Liver (tissue), 9 donors: ENCODE results near the gene RASAL2. TPM values are rescaled to one million over a fixed set of nuclear protein-coding genes. Genes with fewer than 3 reads are reported as not detected.

Experiments used
- DNase-seq: peaks from one replicate; pipeline ENCODE4 v3.0.0-alpha.2; 2017; ENCODE audit warnings: low spot score
- H3K27ac ChIP-seq, 2 donors: one replicate each; pipeline ENCODE4 v1.7.0; 2013; ENCODE audit warnings: inconsistent platforms in 2 of 2, low read length in 2 of 2, control low read depth in 1 of 2, low read depth in 1 of 2, mild to moderate bottlenecking in 1 of 2
- H3K27me3 ChIP-seq, 4 donors: one replicate each; pipeline versions ENCODE4 v1.6.1 to v1.7.0; 2013; ENCODE audit warnings: low read length in 3 of 4, inconsistent platforms in 1 of 4, mild to moderate bottlenecking in 1 of 4, moderate library complexity in 1 of 4; ENCODE audit not compliant: control insufficient read depth in 4 of 4, insufficient read depth in 4 of 4
- H3K36me3 ChIP-seq, 4 donors: one replicate each; pipeline versions ENCODE4 v1.6.1 to v1.7.0; 2013; ENCODE audit warnings: low read length in 3 of 4, mild to moderate bottlenecking in 3 of 4, low read depth in 1 of 4, moderate library complexity in 1 of 4; ENCODE audit not compliant: control insufficient read depth in 4 of 4, insufficient read depth in 3 of 4
- H3K4me1 ChIP-seq, 4 donors: one replicate each; pipeline versions ENCODE4 v1.6.1 to v1.7.0; 2013; ENCODE audit warnings: low read length in 3 of 4, mild to moderate bottlenecking in 3 of 4, moderate library complexity in 1 of 4; ENCODE audit not compliant: control insufficient read depth in 4 of 4, insufficient read depth in 4 of 4
- H3K4me3 ChIP-seq, 3 donors: one replicate each; pipeline versions ENCODE4 v1.6.1 to v1.7.0; 2013; ENCODE audit warnings: low read length in 3 of 3, control low read depth in 1 of 3, low read depth in 1 of 3, mild to moderate bottlenecking in 1 of 3
- H3K9ac ChIP-seq, 2 donors: one replicate each; pipeline ENCODE4 v1.7.0; 2013; ENCODE audit warnings: low read length in 2 of 2, mild to moderate bottlenecking in 2 of 2, moderate library complexity in 2 of 2, control low read depth in 1 of 2, low read depth in 1 of 2
- H3K9me3 ChIP-seq, 4 donors: one replicate each; pipeline versions ENCODE4 v1.6.1 to v1.7.0; 2013; ENCODE audit warnings: low read length in 3 of 4; ENCODE audit not compliant: control insufficient read depth in 4 of 4
- ATF3 ChIP-seq: IDR thresholded peaks from 2 replicates; pipeline ENCODE4 v1.6.1; 2016; ENCODE audit warnings: antibody characterized with exemption
- EGR1 ChIP-seq, 2 donors: IDR thresholded peaks; 2 replicates each; pipeline ENCODE4 v1.6.1; 2016 to 2018; ENCODE audit warnings: antibody characterized with exemption in 2 of 2, low read depth in 2 of 2
- FOXA1 ChIP-seq: IDR thresholded peaks from 2 replicates; pipeline ENCODE4 v1.6.1; 2016; ENCODE audit warnings: antibody characterized with exemption
- FOXA2 ChIP-seq: IDR thresholded peaks from 2 replicates; pipeline ENCODE4 v1.6.1; 2016; ENCODE audit warnings: antibody characterized with exemption
- GABPA ChIP-seq, 2 donors: IDR thresholded peaks in 1 of 2; conservative IDR thresholded peaks in 1 of 2; 2 replicates each; pipeline ENCODE4 v1.6.1; 2016; ENCODE audit warnings: antibody characterized with exemption in 2 of 2, mild to moderate bottlenecking in 1 of 2, moderate library complexity in 1 of 2
- HNF4A ChIP-seq, 2 donors: conservative IDR thresholded peaks; 2 replicates each; pipeline ENCODE4 v1.6.1; 2016; ENCODE audit warnings: antibody characterized with exemption in 2 of 2, mild to moderate bottlenecking in 2 of 2
- HNF4G ChIP-seq: IDR thresholded peaks from 2 replicates; pipeline ENCODE4 v1.6.1; 2016; ENCODE audit warnings: antibody characterized with exemption
- JUND ChIP-seq, 2 donors: IDR thresholded peaks; 2 replicates each; pipeline ENCODE4 v1.6.1; 2016; ENCODE audit warnings: antibody characterized with exemption in 2 of 2
- NR2F2 ChIP-seq: IDR thresholded peaks from 2 replicates; pipeline ENCODE4 v1.6.1; 2016; ENCODE audit warnings: antibody characterized with exemption
- RAD21 ChIP-seq, 2 donors: IDR thresholded peaks; 2 replicates each; pipeline ENCODE4 v1.6.1; 2016; ENCODE audit warnings: antibody characterized with exemption in 2 of 2, mild to moderate bottlenecking in 2 of 2
- RXRA ChIP-seq, 2 donors: IDR thresholded peaks; 2 replicates each; pipeline ENCODE4 v1.6.1; 2017 to 2018; ENCODE audit warnings: antibody characterized with exemption in 2 of 2, mild to moderate bottlenecking in 1 of 2
- SP1 ChIP-seq: IDR thresholded peaks from 2 replicates; pipeline ENCODE4 v1.6.1; 2018; ENCODE audit warnings: antibody characterized with exemption, mild to moderate bottlenecking
- TAF1 ChIP-seq: conservative IDR thresholded peaks from 2 replicates; pipeline ENCODE4 v1.6.1; 2016; ENCODE audit warnings: antibody characterized with exemption, mild to moderate bottlenecking
- YY1 ChIP-seq: IDR thresholded peaks from 2 replicates; pipeline ENCODE4 v1.6.1; 2016; ENCODE audit warnings: antibody characterized with exemption, mild to moderate bottlenecking
- ZBTB33 ChIP-seq: IDR thresholded peaks from 2 replicates; pipeline ENCODE4 v1.6.1; 2016; ENCODE audit warnings: antibody characterized with exemption
- WGBS: extraction: QIAGEN DNeasy Blood & Tissue Kit; methylation state at CpG from one replicate; pipeline ENCODE4 v1.1.7; 2013; 5-methylcytosine and 5-hydroxymethylcytosine counted together
- polyA plus RNA-seq, 2 donors: library from polyadenylated mRNA; stranded (reverse) in 1 of 2; unstranded in 1 of 2; fragments of 200-250 nt in 1 of 2; fragments of >200 nt in 1 of 2; fragmentation: Nextera tagmentation in 1 of 2; extraction: Ambion mirVana in 1 of 2; gene quantifications; one replicate each; pipeline versions ENCODE4 v1.2.1 to v1.2.3, GENCODE V29; 2013 to 2015
- total RNA-seq, 2 donors: library from RNA; depleted of rRNA; stranded (reverse); fragments of >200 nt; gene quantifications; one replicate each; pipeline ENCODE4 v1.2.3, GENCODE V29; 2014
- TF ChIP-seq, protein P1 (sequence below): IDR thresholded peaks from 2 replicates; pipeline ENCODE4 v1.6.1; 2016; ENCODE audit warnings: antibody characterized with exemption, mild to moderate bottlenecking
- TF ChIP-seq, protein P2 (sequence below): IDR thresholded peaks from 2 replicates; pipeline ENCODE4 v1.6.1; 2016; ENCODE audit warnings: antibody characterized with exemption
- TF ChIP-seq, protein P3 (sequence below): fragments of 150-350 bp; IDR thresholded peaks from 2 replicates; pipeline ENCODE4 v1.5.1; 2017; ENCODE audit warnings: improper control_type of control experiment, low read depth, low read length; ENCODE audit not compliant: missing input control
- donor health status: healthy.
- donor health status: healthy.
- donor health status: healthy.
- donor health status: healthy.
- donor health status: healthy.

RASAL2 gene
- total and polyA plus RNA-seq, 4 donors, result 1.8 to 8.1 (median 4.1) TPM

DNA sequence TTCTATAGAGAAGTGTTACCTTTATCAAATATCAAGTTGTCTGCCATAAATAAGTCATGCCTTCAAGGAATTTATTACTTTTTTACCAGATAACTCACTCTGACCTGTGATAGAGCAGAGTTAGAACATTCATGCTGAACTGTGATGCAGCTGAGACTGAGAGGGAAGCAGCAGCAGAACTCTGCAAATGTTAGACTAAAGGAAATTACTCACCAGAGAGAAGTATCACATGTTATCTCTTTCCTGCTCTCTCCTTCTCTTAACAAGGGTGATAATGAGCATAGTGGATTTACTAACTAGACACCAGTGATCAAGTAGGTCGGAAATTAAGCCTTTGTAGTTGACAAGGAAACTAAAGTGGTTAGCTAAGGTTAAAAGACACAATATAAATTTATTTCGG lies 181.6 kb downstream of the RASAL2 start:
- H3K36me3 ChIP-seq, result no peaks in the 10 kb centered on the region
- no peaks in the 10 kb centered on the region for H3K4me1 ChIP-seq
- no peaks in the 10 kb centered on the region for H3K27me3 ChIP-seq
- H3K27ac ChIP-seq, result no peak overlapping the region
- H3K4me3 ChIP-seq, result no peak overlapping the region
- DNase-seq, result no peak
- no peak overlapping the region for H3K9ac ChIP-seq
- H3K9me3 ChIP-seq, result peaks cover 0 to 2% (median 0%) of the 10 kb centered on the region in 4 donors
- TF ChIP-seq HNF4G, result no peak
- no peak for TF ChIP-seq YY1
- TF ChIP-seq FOXA2, result no peak
- TF ChIP-seq TAF1, result no peak
- TF ChIP-seq HNF4A (conservative IDR thresholded peaks at IDR 0.05), result no peak
- TF ChIP-seq GABPA (IDR thresholded peaks at IDR 0.05 in 1 of 2, conservative IDR thresholded peaks at IDR 0.05 in 1 of 2), result no peak
- no peak for TF ChIP-seq ATF3
- TF ChIP-seq, protein P1, sequence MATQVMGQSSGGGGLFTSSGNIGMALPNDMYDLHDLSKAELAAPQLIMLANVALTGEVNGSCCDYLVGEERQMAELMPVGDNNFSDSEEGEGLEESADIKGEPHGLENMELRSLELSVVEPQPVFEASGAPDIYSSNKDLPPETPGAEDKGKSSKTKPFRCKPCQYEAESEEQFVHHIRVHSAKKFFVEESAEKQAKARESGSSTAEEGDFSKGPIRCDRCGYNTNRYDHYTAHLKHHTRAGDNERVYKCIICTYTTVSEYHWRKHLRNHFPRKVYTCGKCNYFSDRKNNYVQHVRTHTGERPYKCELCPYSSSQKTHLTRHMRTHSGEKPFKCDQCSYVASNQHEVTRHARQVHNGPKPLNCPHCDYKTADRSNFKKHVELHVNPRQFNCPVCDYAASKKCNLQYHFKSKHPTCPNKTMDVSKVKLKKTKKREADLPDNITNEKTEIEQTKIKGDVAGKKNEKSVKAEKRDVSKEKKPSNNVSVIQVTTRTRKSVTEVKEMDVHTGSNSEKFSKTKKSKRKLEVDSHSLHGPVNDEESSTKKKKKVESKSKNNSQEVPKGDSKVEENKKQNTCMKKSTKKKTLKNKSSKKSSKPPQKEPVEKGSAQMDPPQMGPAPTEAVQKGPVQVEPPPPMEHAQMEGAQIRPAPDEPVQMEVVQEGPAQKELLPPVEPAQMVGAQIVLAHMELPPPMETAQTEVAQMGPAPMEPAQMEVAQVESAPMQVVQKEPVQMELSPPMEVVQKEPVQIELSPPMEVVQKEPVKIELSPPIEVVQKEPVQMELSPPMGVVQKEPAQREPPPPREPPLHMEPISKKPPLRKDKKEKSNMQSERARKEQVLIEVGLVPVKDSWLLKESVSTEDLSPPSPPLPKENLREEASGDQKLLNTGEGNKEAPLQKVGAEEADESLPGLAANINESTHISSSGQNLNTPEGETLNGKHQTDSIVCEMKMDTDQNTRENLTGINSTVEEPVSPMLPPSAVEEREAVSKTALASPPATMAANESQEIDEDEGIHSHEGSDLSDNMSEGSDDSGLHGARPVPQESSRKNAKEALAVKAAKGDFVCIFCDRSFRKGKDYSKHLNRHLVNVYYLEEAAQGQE, result no peak
- no peak for TF ChIP-seq SP1
- no peak for TF ChIP-seq RXRA (IDR thresholded peaks at IDR 0.05)
- TF ChIP-seq JUND (IDR thresholded peaks at IDR 0.05), result no peak
- no peak for TF ChIP-seq FOXA1
- no peak for TF ChIP-seq RAD21 (IDR thresholded peaks at IDR 0.05)
- TF ChIP-seq, protein P2, sequence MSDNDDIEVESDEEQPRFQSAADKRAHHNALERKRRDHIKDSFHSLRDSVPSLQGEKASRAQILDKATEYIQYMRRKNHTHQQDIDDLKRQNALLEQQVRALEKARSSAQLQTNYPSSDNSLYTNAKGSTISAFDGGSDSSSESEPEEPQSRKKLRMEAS, result no peak
- TF ChIP-seq EGR1 (IDR thresholded peaks at IDR 0.05; ENCODE audit: low read depth in 2 of 2), result no peak
- no peak for TF ChIP-seq NR2F2
- TF ChIP-seq, protein P3, sequence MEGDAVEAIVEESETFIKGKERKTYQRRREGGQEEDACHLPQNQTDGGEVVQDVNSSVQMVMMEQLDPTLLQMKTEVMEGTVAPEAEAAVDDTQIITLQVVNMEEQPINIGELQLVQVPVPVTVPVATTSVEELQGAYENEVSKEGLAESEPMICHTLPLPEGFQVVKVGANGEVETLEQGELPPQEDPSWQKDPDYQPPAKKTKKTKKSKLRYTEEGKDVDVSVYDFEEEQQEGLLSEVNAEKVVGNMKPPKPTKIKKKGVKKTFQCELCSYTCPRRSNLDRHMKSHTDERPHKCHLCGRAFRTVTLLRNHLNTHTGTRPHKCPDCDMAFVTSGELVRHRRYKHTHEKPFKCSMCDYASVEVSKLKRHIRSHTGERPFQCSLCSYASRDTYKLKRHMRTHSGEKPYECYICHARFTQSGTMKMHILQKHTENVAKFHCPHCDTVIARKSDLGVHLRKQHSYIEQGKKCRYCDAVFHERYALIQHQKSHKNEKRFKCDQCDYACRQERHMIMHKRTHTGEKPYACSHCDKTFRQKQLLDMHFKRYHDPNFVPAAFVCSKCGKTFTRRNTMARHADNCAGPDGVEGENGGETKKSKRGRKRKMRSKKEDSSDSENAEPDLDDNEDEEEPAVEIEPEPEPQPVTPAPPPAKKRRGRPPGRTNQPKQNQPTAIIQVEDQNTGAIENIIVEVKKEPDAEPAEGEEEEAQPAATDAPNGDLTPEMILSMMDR, result no peak
- TF ChIP-seq ZBTB33, result no peak
- 89% methylated on average over 2 of the region's 2 CpGs for WGBS
